AG09309 (cell line): ENCODE results near the gene TP53INP2.
A peak's percentile ranks its signal among the peaks of the same experiment; 100 is the strongest.

Source experiments
- DNase-seq: peaks from one replicate; pipeline ENCODE4 v3.0.0-alpha.2; 2010; ENCODE audit warnings: low read depth
- H3K4me3 ChIP-seq: 2 replicates; pipeline ENCODE4 v1.5.1; 2011; ENCODE audit warnings: mild to moderate bottlenecking, low read depth, low read length, moderate library complexity; ENCODE audit not compliant: control insufficient read depth
- TF ChIP-seq, protein P1 (sequence below): IDR thresholded peaks from 2 replicates; pipeline ENCODE4 v1.5.1; 2011; ENCODE audit warnings: mild to moderate bottlenecking, low read depth, low read length, inconsistent platforms; ENCODE audit not compliant: insufficient read depth, control insufficient read depth; ENCODE audit errors: missing control alignments

Gene TP53INP2

GRCh38 chr20:34706302-34706875, 2.2 kb downstream of the TP53INP2 start:
- no peak overlapping the region for H3K4me3 ChIP-seq
- no peak for DNase-seq
- TF ChIP-seq, protein P1, sequence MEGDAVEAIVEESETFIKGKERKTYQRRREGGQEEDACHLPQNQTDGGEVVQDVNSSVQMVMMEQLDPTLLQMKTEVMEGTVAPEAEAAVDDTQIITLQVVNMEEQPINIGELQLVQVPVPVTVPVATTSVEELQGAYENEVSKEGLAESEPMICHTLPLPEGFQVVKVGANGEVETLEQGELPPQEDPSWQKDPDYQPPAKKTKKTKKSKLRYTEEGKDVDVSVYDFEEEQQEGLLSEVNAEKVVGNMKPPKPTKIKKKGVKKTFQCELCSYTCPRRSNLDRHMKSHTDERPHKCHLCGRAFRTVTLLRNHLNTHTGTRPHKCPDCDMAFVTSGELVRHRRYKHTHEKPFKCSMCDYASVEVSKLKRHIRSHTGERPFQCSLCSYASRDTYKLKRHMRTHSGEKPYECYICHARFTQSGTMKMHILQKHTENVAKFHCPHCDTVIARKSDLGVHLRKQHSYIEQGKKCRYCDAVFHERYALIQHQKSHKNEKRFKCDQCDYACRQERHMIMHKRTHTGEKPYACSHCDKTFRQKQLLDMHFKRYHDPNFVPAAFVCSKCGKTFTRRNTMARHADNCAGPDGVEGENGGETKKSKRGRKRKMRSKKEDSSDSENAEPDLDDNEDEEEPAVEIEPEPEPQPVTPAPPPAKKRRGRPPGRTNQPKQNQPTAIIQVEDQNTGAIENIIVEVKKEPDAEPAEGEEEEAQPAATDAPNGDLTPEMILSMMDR: no peak

GRCh38 chr20:34706912-34707784, 3.0 kb downstream of the TP53INP2 start:
- TF ChIP-seq, protein P1: no peak
- no peak for DNase-seq
- no peak overlapping the region for H3K4me3 ChIP-seq

DNA sequence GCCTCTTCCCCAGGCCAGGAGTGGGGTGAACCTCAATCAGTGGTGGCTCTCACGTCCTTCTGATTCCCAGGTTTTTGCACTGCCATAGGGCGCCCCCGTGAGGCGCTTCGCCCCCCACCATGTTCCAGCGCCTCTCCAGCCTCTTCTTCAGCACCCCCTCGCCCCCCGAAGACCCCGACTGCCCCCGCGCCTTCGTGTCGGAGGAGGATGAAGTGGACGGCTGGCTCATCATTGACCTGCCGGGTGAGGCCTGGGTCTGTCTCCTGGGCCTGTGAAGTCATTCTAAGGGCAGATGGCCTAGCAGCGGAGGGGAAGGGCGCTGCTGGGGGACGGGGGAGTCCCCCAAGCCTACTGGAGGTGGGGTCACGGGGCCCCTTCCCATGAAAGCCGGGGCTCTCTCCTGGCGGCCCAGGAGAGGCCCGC, 4.5 kb downstream of the TP53INP2 start:
- H3K4me3 ChIP-seq: peak overlapping the region; percentile 75
- TF ChIP-seq, protein P1: peak; percentile 56
- no peak for DNase-seq

GRCh38 chr20:34709044-34709830, 5.1 kb downstream of the TP53INP2 start:
- H3K4me3 ChIP-seq: peak overlapping the region; percentile 75
- no peak for DNase-seq
- TF ChIP-seq, protein P1: no peak

DNA sequence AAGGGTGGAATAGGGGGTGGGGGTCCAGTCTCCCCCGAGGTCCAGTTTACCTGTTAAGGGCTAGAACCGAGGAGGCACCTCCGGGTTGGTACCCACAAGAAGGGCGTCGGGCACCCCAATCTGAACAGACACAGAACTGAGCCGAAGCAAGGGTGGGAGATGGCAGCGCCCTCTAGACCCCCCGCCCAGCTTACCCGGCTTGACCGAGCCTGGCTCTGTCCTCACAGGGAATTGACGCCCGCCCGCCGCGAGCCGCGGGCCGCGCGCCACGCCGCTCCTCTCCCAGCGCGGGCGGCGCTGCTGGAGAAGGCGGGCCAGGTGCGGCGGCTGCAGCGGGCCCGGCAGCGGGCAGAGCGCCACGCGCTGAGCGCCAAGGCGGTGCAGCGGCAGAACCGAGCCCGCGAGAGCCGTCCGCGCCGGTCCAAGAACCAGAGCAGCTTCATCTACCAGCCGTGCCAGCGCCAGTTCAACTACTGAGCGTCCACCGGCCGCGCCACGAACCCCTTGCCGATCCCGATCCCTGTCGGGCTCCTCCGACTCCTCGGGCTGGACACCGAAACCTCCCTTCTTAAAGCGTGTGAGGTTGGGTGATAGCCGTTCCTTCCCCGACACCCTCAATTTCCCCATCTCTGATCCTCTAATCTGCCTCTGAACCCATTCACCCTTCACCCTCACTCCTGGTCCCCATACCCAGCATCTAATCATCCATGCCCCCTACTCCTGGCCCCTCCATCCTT, 5.9 kb downstream of the TP53INP2 start:
- TF ChIP-seq, protein P1: no peak
- peak overlapping the region; percentile 75 for H3K4me3 ChIP-seq
- no peak for DNase-seq

- H3K4me3 ChIP-seq: peak overlapping the region; percentile 41
- TF ChIP-seq, protein P1: no peak
- no peak for DNase-seq
These were observed 6.4 kb downstream of the TP53INP2 start for GRCh38 chr20:34710568-34710839.
